Fibroblast of mammary gland (primary cell): ENCODE data around the gene TOP2A.

Experiments used
- DNase-seq: peaks from one replicate; pipeline ENCODE4 v3.0.0-alpha.2; 2010; ENCODE audit warnings: low read depth
- H3K4me3 ChIP-seq: 2 replicates; pipeline ENCODE4 v1.5.1; 2011; ENCODE audit warnings: low read depth, mild to moderate bottlenecking, low read length, moderate library complexity; ENCODE audit not compliant: control insufficient read depth
- CTCF ChIP-seq: conservative IDR thresholded peaks from 2 replicates; pipeline ENCODE4 v1.5.1; 2011; ENCODE audit warnings: low read depth, low read length, inconsistent platforms; ENCODE audit not compliant: control insufficient read depth, insufficient read depth

Gene TOP2A

GRCh38 chr17:40452216-40452787 lies 34.6 kb upstream of the TOP2A start:
- no peak for TF ChIP-seq CTCF
- DNase-seq: peak; percentile 98
- H3K4me3 ChIP-seq: peak overlapping the region; percentile 9

GRCh38 chr17:40451420-40451819 lies 33.7 kb upstream of the TOP2A start:
- TF ChIP-seq CTCF: no peak
- H3K4me3 ChIP-seq: no peak overlapping the region
- DNase-seq: peak; percentile 97

- peak; percentile 69 for DNase-seq
- TF ChIP-seq CTCF: peak; percentile 60
- H3K4me3 ChIP-seq: no peak overlapping the region
Measured at GRCh38 chr17:40450175-40450574, 32.5 kb upstream of the TOP2A start.

GRCh38 chr17:40448639-40449261 lies 31.1 kb upstream of the TOP2A start:
- H3K4me3 ChIP-seq: no peak overlapping the region
- DNase-seq: peak; percentile 70

GRCh38 chr17:40448213-40448638 lies 30.5 kb upstream of the TOP2A start:
- no peak overlapping the region for H3K4me3 ChIP-seq

More at GRCh38 chr17:40448639-40449261, 31.1 kb upstream of the TOP2A start:
- no peak for TF ChIP-seq CTCF

GRCh38 chr17:40447806-40448205 lies 30.1 kb upstream of the TOP2A start:
- TF ChIP-seq CTCF: no peak
- H3K4me3 ChIP-seq: peak overlapping the region; percentile 30
- no peak for DNase-seq

More at GRCh38 chr17:40448213-40448638, 30.5 kb upstream of the TOP2A start:
- peak; percentile 67 for DNase-seq
- no peak for TF ChIP-seq CTCF

GRCh38 chr17:40447148-40447644 lies 29.5 kb upstream of the TOP2A start:
- no peak for TF ChIP-seq CTCF
- DNase-seq: peak; percentile 50
- H3K4me3 ChIP-seq: peak overlapping the region; percentile 30
